Muscle of leg (tissue), 11 donors: Measurements from ENCODE around the gene LRRC74B. TPM values are rescaled to one million over a fixed set of nuclear protein-coding genes. Genes with fewer than 3 reads are reported as not detected.

Source experiments
- DNase-seq: peaks from one replicate; pipeline ENCODE4 v3.0.0; 2013
- H3K27ac ChIP-seq: one replicate; pipeline ENCODE4 v1.5.1; 2013; ENCODE audit warnings: mild to moderate bottlenecking, low read length, control low read depth
- H3K27me3 ChIP-seq: one replicate; pipeline ENCODE4 v1.6.1; 2013; ENCODE audit warnings: low read length; ENCODE audit not compliant: control insufficient read depth, insufficient read depth
- H3K36me3 ChIP-seq: one replicate; pipeline ENCODE4 v1.6.1; 2013; ENCODE audit warnings: low read length; ENCODE audit not compliant: control insufficient read depth, insufficient read depth
- H3K4me1 ChIP-seq: one replicate; pipeline ENCODE4 v1.6.1; 2013; ENCODE audit warnings: low read length; ENCODE audit not compliant: control insufficient read depth, insufficient read depth
- H3K4me3 ChIP-seq: one replicate; pipeline ENCODE4 v1.5.1; 2013; ENCODE audit warnings: low read length, control low read depth
- H3K9me3 ChIP-seq: replicated peaks from 2 replicates; pipeline ENCODE4 v1.6.1; 2013; ENCODE audit warnings: low read depth, low read length; ENCODE audit not compliant: control insufficient read depth
- WGBS: methylation state at CpG from one replicate; pipeline ENCODE4 v1.1.5; 2013; ENCODE audit warnings: missing lambda C conversion rate; ENCODE audit not compliant: insufficient coverage; 5-methylcytosine and 5-hydroxymethylcytosine counted together
- polyA plus RNA-seq, 8 donors: library from polyadenylated mRNA; unstranded; fragments of 120-200 nt; gene quantifications; one replicate each; pipeline versions ENCODE4 v1.2.1 to v1.2.3, GENCODE V29; 2013; ENCODE audit warnings: inconsistent platforms in 1 of 8, low replicate concordance in 1 of 8; ENCODE audit not compliant: insufficient read length in 8 of 8, insufficient read depth in 1 of 8
- total RNA-seq: library from RNA; stranded (reverse); fragments of 120-200 nt; gene quantifications from one replicate; pipeline ENCODE4 v1.2.4, GENCODE V29; 2013

The LRRC74B gene
- total and polyA plus RNA-seq, 9 donors, result 0.09 to 0.34 (median 0.15) TPM; not detected in 3

DNA sequence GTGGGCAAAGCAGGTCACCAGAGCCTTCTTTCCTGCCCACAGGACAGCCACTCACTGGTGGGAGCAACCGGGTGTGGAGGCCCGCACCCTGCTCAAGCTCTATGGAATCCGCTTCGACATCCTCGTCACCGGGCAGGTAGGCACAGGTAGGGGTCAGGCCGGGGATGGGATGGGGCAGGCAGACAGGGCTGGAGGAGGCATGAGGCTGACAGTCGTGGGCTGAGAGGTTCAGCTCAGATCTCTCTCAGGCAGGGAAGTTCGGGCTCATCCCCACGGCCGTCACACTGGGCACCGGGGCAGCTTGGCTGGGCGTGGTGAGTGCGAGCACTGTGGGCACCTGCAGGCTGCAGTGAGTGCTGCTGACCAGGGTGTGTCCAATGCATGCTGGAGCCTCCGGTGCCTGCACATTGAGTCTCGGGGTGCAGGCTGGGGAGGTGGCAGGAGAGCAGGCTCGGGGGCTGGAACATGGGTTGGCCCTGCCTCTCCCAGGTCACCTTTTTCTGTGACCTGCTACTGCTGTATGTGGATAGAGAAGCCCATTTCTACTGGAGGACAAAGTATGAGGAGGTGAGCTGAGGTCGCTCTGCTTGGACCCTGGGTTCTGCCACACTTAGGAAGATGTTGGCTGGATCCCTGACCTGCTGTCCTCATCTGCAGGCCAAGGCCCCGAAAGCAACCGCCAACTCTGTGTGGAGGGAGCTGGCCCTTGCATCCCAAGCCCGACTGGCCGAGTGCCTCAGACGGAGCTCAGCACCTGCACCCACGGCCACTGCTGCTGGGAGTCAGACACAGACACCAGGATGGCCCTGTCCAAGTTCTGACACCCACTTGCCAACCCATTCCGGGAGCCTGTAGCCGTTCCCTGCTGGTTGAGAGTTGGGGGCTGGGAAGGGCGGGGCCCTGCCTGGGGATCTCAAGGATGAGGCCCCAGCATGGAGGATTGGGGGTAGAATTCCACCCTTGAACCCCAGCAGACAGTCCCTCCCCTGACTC, 19.7 kb upstream of the LRRC74B start:
- Histone ChIP-seq H3K4me3 (no peak overlapping the region), H3K36me3 (peaks cover 17% of the 10 kb centered on the region), H3K9me3 (no peaks in the 10 kb centered on the region), H3K27ac (no peak overlapping the region), H3K4me1 (peaks cover 35% of the 10 kb centered on the region), H3K27me3 (no peaks in the 10 kb centered on the region)
- WGBS, result 84% methylated on average over 17 of the region's 27 CpGs
- no peak for DNase-seq

DNA sequence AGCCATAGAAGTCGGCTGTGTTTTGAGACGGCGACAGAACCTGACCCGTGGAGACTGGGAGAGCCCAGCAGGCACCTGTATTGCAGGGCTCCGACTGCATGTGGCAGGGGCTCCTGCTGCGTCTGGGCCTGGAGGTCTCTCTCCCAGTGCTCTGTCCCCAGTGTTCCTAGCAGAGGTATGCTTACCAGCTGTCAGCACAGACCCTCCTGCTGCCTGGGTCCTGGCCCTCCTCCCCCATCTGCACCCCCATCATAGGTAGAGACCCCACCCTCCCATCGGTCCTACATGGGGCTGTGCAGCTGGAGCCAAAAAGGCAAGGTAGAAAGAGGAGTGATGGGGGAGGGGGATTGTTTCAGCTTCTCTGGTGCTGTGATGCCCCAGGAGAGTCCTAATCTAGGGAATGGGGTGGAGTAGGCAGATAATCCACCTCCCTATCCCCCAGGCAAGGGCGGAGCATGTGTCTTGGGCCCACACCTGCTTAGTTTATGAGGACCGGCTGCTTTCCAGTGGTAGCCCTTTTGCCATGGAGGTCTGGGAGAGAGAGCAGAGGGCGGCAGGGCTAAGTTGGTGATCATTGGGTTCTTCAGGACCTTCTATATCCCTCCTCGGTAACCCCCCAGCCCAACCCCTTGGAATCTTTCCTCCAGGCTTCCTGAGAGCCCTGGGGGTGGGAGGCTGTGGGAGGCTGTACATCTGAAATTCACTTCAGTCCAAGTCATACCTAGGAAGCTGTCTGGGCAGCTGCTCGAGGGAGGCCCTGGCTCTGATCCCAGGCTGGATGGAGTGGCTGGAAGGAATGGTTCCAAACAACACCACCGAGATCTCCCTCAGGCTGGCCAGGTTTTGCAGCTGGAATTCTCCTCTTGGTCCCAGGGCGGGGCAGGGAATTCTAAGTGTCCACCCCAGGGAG, 18.7 kb upstream of the LRRC74B start:
- Histone ChIP-seq H3K9me3 (no peaks in the 10 kb centered on the region), H3K27me3 (peaks cover 8% of the 10 kb centered on the region), H3K27ac (no peak overlapping the region), H3K4me1 (peaks cover 43% of the 10 kb centered on the region), H3K36me3 (peaks cover 17% of the 10 kb centered on the region), H3K4me3 (no peak overlapping the region)
- WGBS, result 54% methylated on average over 9 of the region's 14 CpGs
- DNase-seq, result peak; percentile 71

DNA sequence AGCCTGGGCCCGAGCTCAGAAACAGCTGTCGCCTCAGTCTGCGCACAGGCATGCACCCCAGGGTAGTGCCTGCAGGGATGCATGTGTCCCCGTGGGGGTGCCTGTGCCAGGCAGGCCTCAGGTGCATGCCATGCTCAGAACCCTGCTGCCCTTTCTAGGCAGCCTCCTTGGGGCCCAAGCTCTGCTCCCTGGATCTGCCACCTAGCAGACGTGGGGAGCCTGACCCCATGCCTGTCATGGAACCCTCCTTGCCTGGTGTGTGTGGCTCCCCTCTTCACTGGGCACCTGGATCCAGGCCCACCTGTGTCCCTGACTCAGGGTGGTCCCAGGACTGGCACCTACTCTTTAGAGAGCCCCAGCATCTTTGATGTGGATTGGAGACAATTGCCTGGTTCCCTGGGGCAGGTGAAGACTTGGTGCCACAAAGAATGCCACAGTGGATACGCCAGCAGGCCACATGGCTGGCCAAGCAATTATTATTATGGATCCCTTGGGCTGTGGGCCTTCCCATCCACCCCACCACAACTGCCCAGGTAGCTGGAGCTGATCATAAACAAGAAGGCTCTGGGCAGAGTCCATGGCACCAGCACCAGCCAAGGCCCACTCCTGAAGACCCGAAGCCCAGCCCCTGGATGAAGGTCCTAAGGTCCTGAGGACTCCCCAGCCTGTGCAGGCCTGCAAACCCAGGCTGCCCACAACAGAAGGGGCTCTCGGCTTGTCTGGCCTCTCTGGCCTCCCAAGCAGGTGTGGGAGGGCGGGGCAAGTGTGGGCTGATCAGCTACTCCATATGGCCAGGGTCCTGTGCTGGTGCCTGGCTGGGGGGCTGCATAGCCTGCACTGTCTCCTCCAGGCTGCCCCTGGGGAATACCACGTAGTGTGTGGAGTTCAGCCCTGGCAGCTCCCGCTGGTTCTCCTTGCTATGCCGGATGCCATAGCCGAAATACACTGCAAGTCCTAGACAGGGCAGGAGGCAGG, 17.2 kb upstream of the LRRC74B start:
- Histone ChIP-seq H3K4me3 (no peak overlapping the region), H3K36me3 (peaks cover 14% of the 10 kb centered on the region), H3K27me3 (peaks cover 21% of the 10 kb centered on the region), H3K9me3 (no peaks in the 10 kb centered on the region), H3K4me1 (peaks cover 50% of the 10 kb centered on the region), H3K27ac (no peak overlapping the region)
- 87% methylated on average over 12 of the region's 13 CpGs for WGBS
- DNase-seq, result no peak

DNA sequence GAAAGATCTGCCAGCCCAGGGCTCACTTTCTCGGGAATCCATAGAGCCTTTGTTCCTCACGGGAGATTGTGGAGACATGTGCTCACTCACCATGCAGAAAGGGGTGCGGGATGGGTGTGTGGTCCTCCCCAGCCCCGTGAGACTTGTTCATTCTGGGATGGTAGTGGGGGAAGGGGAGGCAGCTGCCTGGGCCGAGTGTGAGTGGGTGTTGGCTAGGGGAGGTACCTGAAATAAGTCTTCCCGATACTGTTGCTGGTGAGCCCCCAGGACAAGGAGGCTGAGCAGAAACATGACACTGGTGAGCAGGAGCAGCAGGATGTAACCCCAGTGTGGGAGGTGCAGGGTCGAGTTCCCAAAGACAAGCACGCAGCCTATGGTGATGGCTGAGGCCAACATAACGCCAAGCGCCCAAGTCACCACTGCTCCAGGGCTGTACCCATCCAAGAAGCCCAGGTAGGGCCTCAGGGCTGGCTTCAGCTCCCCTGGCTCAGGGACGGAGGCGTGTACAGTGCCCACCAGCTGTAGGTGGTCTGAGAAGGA, 16.2 kb upstream of the LRRC74B start:
- no peak overlapping the region for H3K27ac ChIP-seq
- peaks cover 14% of the 10 kb centered on the region for H3K36me3 ChIP-seq
- no peak for DNase-seq
- H3K4me1 ChIP-seq, result peaks cover 50% of the 10 kb centered on the region
- no peaks in the 10 kb centered on the region for H3K9me3 ChIP-seq
- H3K27me3 ChIP-seq, result peaks cover 21% of the 10 kb centered on the region
- H3K4me3 ChIP-seq, result no peak overlapping the region
- WGBS, result 52% methylated on average over 12 of the region's 12 CpGs

DNA sequence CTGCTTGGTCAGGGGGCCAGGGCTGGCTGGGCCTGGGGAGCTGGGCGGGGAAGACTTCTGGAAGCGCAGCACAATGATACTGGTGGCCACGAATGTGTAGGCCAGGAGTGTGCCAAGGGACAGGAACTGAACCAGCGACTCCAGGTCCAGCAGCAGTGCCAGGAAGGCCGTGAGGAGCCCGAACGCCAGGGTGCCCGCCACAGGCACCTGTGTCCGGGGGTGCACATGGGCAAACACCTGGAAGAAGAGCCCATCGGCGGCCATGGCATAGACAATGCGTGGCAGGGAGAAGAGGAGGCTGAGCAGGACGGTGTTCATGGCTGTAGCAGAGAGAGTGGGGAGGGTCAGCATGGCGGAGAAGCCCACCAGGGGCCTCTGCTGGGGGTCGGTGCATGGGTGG, 15.7 kb upstream of the LRRC74B start:
- 88% methylated on average over 15 of the region's 15 CpGs for WGBS
- Histone ChIP-seq H3K36me3 (peaks cover 14% of the 10 kb centered on the region), H3K27me3 (peaks cover 21% of the 10 kb centered on the region), H3K4me3 (no peak overlapping the region), H3K4me1 (peaks cover 50% of the 10 kb centered on the region), H3K9me3 (no peaks in the 10 kb centered on the region), H3K27ac (no peak overlapping the region)
- DNase-seq, result no peak

DNA sequence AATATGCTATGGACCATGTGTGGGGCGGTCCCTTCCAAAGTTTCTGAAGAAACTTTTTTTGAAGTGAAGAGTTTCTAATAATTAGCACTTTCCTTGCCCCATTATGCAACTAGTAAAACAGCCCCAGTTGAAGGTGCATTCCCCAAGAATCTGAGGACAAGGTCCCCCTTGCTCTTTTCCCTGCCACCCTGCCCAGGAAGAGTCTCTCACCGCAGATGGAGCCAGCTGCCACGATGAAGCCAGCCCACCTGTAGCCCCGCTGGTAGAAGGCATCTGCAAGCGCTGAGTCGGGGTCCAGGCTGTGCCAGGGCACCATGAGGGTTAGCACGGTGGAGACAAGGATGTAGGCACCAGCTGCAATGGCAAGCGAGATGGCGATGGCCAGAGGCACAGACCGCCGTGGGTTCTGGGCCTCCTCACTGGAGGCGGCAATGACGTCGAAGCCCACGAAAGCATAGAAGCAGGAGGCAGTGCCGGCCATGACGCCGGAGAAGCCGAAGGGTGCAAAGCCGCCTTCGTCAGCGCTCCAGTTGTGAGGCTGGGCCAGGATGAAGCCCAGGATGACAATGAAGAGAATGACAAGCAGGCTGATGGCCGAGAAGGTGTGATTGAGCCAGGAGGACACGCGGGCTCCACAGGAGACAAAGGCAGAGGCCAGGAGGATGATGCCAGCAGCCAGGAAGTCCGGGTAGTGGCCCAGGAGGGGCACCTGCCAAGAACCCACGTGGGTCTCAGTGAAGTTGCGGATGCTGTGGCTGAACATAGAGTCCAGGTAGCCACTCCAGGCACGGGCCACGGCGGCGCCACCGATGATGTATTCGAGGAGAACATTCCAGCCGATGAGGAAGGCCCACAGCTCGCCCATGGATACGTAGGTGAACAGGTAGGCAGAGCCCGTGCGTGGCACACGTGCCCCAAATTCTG, 14.9 kb upstream of the LRRC74B start:
- DNase-seq, result no peak
- peaks cover 21% of the 10 kb centered on the region for H3K27me3 ChIP-seq
- H3K4me1 ChIP-seq, result peaks cover 50% of the 10 kb centered on the region
- H3K4me3 ChIP-seq, result no peak overlapping the region
- no peak overlapping the region for H3K27ac ChIP-seq
- peaks cover 10% of the 10 kb centered on the region for H3K36me3 ChIP-seq
- H3K9me3 ChIP-seq, result no peaks in the 10 kb centered on the region
- 91% methylated on average over 38 of the region's 40 CpGs for WGBS

DNA sequence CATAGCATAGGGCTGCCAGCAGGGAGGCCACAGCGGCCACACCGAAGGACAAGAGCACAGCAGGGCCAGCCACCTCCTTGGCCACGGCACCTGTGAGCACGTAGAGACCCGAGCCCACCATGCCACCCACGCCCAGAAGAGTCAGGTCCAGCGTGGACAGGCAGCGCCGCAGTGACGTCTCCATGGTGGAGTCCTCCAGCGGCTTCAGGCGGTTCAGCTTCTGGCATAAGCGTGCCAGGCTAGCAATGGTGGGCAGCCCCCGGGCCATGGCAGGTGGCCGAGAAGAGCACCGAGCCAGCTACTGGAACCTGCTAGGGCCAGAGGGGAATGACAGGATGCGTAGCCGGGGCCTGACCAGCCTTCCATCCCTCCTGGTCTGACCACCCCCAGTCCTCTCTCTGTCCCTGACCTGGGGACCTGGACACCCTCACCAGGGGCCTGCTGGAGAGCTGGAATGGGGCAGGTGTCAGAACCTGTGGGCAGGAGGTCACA, 14.2 kb upstream of the LRRC74B start:
- Histone ChIP-seq H3K27me3 (peaks cover 21% of the 10 kb centered on the region), H3K4me1 (peaks cover 43% of the 10 kb centered on the region), H3K36me3 (peaks cover 5% of the 10 kb centered on the region), H3K9me3 (no peaks in the 10 kb centered on the region), H3K27ac (no peak overlapping the region), H3K4me3 (no peak overlapping the region)
- DNase-seq, result no peak
- 88% methylated on average over 13 of the region's 18 CpGs for WGBS

DNA sequence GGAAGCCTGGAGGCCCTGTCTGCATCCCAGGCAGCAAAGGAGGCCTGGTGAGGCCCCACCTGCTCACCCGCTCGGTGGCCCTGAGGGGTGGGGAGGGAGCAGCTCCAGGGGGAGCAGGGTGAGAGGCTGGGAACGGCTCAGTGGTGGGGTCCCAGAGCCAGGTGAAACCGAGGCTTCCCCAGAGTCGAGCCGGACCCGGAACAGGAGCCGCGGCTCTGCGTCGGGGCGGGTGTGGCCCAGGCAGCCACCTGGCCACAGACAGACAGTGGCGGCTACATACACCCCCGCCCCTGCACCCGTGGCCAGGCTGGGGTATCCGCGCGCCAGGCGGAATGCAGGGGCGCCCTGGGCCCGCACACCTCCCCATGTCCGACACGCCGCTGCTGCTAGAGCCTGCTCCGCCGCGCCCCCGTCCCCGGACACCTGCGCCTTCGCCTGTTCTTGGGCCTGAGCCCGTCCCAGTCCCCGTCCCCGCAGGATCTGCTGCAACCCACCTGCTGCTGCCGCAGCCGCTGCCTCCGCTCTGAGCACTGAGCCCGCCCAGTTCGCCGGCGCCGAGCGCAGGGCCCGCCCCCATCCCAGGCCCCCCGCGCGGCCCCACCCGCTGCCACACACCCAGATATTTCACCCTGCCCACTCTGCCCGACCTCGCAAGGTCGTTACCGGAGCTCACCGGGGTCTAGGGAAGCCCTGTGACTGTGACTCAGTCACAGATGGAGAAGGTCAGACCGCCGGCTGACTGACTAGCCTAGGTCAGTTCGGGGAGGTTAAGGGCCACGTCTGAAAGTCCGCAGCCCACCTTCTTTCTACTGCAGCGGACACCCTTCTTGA, 13.5 kb upstream of the LRRC74B start, which contains the start of gene SLC7A4:
SLC7A4 (minus strand) TSS at position 525 of the 831 bp plus-strand sequence. CDS start 749 bp downstream, outside the sequence.
- 3% methylated on average over 53 of the region's 59 CpGs for WGBS

More for the DNA sequence above, 13.5 kb upstream of the LRRC74B start, which contains the start of gene SLC7A4:
- DNase-seq, result peak; percentile 30
- Histone ChIP-seq H3K4me3 (peak within 1 kb of the TSS; percentile 17), H3K9me3 (no peaks in the 10 kb centered on the region), H3K4me1 (peaks cover 37% of the 10 kb centered on the region), H3K36me3 (peaks cover 5% of the 10 kb centered on the region), H3K27ac (no peak within 1 kb of the TSS), H3K27me3 (peaks cover 21% of the 10 kb centered on the region)
